HPDE6-E6E7 (cell line): ENCODE data around the gene WWOX.

Experiments used
- DNase-seq: peaks from one replicate; pipeline ENCODE4 v3.0.0; 2011; ENCODE audit warnings: missing footprints; ENCODE audit errors: extremely low spot score

The WWOX gene

GRCh38 chr16:78794581-78795250, 695.3 kb downstream of the WWOX start:
- DNase-seq = no peak

- DNase-seq = no peak
These were observed 696.0 kb downstream of the WWOX start for GRCh38 chr16:78795433-78795832.

- DNase-seq = no peak
These were observed 696.9 kb downstream of the WWOX start for GRCh38 chr16:78796221-78796866.

GRCh38 chr16:78799429-78799828, 700.0 kb downstream of the WWOX start:
- DNase-seq = no peak

DNA sequence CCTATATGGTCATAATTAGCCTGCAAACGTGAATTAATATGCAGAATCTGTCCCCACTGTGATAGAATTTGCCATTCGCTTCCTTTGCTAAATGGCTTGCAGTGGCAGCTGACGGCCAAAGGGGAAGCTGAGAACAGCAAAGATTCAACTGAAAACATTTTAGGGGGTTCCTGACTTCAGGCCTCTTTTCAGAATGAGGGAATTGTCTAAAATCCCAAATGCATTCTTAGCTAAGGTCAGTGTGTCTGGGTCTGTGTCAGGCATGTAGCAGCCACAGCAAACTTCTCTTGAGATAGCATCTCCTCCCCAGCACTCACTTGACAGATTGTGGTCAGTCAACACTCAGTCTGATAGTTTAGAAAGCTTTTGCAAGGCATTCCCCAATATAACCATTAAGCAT, 701.1 kb downstream of the WWOX start:
- DNase-seq = no peak

- no peak for DNase-seq
These were observed 704.7 kb downstream of the WWOX start for GRCh38 chr16:78804058-78804735.

DNA sequence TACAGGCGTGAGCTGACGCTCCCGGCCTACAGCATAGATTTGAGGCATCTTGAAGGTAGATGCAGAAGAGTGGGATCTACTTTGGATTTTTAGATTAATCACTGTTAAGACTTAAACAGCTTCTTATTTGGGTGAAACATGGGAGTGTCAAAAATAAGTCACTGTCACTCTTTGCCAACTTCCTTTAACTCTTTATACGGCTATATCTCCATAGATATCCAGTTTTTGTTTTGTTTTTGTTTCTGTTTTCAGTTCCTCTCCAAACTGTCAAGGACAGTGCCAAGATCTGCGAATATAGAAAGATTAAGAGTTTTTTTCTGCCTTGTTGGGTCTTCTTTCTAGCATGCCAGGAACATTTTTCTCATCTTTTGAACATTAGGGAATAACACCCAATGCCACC, 706.1 kb downstream of the WWOX start:
- DNase-seq = no peak

DNA sequence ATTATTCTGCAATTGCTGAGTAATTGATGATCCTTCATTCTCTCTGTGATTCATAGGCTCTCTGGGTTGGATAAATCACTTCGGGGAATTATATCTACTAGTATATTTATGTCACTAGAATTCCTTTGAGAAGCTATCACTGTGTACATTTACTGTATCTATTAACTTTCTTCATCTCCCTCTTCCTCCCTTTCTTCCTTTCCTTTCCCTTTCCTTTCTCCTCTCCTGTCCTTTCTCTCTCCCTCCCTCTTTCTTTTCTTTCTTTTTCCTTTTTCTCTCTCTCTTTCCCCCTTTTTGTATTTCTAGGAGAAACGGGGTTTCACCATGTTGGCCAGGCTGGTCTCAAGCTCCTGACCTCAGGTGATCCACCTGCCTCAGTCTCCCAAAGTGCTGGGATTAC, 711.8 kb downstream of the WWOX start:
- no peak for DNase-seq

DNA sequence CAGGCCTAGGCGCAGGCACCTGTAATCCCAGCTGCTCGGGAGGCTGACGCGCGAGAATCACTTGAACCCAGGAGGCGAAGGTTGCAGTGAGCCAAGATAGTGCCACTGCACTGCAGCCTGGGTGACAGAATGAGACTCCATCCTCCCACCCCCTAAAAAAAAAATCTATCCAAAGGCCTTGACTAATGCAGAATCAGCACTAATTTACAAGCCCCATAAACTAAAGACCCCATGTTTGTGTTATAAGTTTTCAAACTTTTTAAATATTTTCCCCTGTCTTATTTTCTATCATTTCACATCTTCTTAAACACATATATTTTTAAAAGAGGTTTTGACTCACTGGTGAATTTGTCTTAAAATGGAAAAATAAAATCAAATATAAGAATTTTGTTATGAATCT, 713.1 kb downstream of the WWOX start:
- no peak for DNase-seq

GRCh38 chr16:78813661-78814311, 714.3 kb downstream of the WWOX start:
- DNase-seq = no peak

- no peak for DNase-seq
These were observed 716.3 kb downstream of the WWOX start for GRCh38 chr16:78815713-78816112.

DNA sequence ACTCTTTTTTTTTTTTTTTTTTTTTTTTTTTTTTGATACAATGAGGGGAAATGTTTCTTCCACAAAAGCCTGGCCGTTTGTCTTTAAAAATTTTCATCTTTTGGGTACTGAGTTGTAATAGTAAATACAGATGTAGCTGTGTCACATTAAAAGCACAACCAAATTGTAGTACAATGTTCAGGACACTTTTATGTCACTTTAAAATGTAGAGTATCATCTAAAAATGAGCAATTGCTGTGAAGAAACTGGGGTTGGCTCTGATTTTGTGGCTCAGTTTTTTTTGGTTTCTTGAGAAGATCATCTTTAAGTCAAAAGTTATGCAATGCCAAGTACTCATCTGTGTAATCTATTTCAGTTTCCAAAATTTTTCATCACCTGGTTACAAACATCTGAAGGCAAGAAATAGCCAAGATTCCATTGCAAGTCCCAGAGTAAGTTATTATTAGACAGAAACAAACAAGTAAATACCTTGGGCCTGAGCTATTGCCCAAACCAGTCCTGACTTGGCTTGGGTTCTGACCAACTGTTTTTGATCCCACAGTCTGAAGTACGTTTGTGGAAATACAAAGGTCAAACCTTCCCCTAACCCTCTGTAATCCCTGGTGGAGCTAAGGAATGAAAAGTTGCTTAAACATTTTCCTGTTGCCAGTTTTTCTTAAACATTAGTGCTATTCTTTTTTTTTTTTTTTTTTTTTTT, 717.2 kb downstream of the WWOX start:
- DNase-seq = no peak

DNA sequence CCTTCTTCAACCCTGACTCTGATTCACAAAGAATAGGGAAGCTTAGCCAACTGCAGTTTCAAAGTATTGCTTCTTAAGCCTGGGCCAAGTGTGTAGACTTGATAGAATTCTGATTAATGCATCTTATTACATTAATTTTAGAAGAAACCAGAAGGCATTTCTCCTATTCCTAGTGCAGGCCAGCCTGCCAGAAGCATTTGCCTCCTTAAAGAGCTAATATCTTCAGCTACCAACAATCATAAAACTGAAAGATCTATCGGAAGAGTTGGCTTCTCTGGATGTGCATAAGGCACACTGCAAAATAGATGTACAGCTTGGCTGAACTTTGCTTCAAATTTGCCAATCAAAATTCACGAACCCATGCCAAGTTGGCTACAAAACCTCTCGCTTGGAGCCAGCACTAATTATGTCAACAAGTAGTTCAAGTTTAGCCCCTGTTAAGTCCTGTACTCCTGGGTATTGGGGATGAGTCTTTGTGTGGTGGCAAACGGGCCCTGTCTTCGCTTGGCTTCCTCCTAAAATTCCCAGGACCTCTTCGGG, 717.8 kb downstream of the WWOX start:
- DNase-seq = no peak

GRCh38 chr16:78821335-78821734, 721.9 kb downstream of the WWOX start:
- DNase-seq = no peak

- no peak for DNase-seq
These were observed 723.1 kb downstream of the WWOX start for GRCh38 chr16:78822509-78822908.

- no peak for DNase-seq
These were observed 723.6 kb downstream of the WWOX start for GRCh38 chr16:78823027-78823426.

DNA sequence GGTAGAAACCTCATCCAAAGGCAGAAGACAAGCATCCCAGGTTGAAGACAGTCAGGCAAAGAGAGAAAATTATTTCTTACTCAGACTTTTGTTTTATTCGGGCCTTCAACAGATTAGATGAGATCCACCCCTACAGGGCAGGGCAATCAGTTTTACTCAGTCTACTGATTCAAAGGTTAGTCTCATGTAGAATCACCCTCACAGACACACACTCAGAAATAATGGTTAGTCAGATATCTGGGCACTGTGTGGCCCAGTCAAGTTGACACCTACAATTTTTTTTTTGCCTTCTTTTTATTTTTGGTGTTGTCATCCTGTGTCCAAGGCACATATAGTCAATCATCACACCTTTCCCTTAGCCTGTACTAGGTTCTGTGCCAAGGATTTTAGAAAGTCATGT, 729.8 kb downstream of the WWOX start:
- DNase-seq = no peak

DNA sequence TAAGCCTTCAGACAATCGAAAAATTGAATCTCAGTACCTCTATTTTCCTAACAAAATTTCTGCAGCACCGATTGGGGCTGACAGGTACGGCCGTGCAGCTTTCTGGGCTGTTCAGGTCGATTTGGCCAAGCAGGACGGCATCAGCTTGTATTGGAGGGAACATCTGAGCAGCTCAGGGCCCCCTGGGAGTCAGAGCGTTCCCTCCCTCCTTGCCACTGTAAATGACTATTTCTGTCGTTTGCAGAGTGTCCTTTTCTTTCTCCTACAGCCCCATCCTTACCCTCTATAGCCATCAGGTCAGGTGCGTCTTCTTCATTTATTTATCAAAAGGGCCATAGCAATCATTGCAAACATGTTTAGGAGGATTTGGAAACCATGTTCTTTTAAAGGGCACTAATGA, 731.1 kb downstream of the WWOX start:
- no peak for DNase-seq

DNA sequence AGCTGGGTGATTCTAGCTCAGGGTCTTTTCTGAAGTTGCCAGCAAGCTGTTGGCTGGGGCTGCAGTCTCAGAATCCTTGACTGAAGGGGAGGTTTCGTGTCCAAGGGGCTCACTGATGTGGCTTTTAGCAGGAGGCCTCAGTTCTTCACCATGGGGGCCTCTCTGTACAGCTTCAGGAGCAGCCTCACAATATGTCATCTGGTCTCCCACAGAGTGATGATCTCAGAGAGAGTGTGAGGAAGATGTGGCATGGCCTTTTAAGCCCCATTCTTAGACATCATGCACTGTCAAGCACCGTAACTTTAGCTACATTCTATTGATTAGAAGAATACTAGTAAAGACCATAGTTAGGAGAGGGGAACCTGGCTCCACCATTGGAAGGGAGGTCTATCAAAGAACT, 732.6 kb downstream of the WWOX start:
- no peak for DNase-seq

DNA sequence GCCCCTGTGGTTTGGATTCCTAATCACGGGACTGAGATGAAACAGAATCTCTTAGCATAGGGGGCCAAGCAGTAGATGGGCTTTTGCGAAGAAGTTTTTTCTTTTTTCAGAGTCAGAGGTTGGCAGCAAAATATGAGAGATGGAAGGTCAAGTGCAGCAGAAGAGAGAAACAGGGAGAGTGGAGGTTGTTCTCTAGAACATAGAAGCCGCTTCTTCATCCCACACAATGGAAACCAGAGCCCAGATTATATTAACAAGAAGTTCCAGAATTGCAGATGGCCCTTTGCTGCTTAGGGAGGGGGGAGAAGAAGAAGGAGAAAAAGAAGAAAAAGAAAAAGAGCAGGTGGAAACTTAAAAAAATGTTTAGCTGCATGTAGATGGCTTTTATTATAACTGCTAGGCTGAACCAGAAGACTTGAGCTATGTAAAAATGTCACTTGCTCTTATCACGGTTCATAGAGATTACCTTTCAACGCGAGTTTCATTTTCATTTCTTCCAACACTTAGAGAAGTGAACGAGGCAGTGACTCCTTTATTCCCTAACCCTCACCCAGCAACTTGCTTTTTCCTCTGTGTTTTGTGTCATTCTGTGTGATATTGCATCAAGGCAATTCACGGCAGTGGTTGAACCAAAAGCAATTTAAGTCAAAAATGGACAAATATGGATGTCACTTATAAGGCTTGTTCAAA, 737.5 kb downstream of the WWOX start:
- no peak for DNase-seq

- no peak for DNase-seq
These were observed 738.3 kb downstream of the WWOX start for GRCh38 chr16:78837706-78838105.
